PC-3 (cell line): ENCODE data around the gene TRMT10B.

ENCODE experiments used
- EZH2 ChIP-seq: fragments of 300-600 bp; sonication (generic); IDR thresholded peaks from one replicate; pipeline ENCODE4 v1.6.1; 2017; ENCODE audit warnings: antibody characterized with exemption, mild to moderate bottlenecking, low read length; ENCODE audit not compliant: unreplicated experiment
- EZH2phosphoT487 ChIP-seq: fragments of 300-600 bp; sonication (generic); IDR thresholded peaks from 2 replicates; pipeline ENCODE4 v1.6.1; 2018; ENCODE audit warnings: mild to moderate bottlenecking, antibody characterized with exemption, low read length, borderline replicate concordance
- TF ChIP-seq, protein P1 (sequence below): fragments of 300-600 bp; sonication (generic); conservative IDR thresholded peaks from 2 replicates; pipeline ENCODE4 v1.5.1; 2017; ENCODE audit warnings: antibody characterized with exemption, low read depth, mild to moderate bottlenecking, low read length

DNA sequence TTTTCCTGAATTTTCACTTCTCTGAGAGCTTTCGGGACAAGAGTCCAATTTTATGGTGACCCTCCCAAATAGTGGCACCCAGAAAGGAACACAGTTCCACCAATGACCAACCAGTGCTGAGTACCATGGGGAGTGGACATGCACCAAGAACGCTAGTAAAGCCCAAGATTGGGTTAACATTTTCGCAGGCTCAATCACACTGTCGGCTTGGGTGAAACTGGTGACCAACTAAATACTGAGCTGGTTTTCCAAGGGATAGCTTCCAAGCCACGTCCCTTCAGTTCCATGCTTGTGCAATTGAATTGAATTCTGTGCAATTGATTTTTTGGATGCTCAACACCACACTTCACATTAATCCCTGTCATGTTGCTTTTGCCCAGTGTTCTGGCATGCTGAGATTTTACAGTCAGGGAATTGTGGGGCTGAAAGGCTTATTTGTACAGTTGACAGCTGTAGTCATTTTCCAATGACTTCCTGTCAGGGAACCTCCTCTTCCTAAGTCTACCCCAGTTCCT, 37.6 kb upstream of the TRMT10B start:
- TF ChIP-seq, protein P1, sequence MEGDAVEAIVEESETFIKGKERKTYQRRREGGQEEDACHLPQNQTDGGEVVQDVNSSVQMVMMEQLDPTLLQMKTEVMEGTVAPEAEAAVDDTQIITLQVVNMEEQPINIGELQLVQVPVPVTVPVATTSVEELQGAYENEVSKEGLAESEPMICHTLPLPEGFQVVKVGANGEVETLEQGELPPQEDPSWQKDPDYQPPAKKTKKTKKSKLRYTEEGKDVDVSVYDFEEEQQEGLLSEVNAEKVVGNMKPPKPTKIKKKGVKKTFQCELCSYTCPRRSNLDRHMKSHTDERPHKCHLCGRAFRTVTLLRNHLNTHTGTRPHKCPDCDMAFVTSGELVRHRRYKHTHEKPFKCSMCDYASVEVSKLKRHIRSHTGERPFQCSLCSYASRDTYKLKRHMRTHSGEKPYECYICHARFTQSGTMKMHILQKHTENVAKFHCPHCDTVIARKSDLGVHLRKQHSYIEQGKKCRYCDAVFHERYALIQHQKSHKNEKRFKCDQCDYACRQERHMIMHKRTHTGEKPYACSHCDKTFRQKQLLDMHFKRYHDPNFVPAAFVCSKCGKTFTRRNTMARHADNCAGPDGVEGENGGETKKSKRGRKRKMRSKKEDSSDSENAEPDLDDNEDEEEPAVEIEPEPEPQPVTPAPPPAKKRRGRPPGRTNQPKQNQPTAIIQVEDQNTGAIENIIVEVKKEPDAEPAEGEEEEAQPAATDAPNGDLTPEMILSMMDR, result no peak
- TF ChIP-seq EZH2, result no peak
- no peak for TF ChIP-seq EZH2phosphoT487
